T47D (cell line): ENCODE measurements around the gene GRM4.

Experiments
- DNase-seq, 2 experiments: peaks; one replicate each; pipeline versions ENCODE4 v3.0.0 to v3.0.0-alpha.2; 2011 to 2012; ENCODE audit warnings: low read depth in 1 of 2, low spot score in 1 of 2
- JUND ChIP-seq: IDR thresholded peaks from 2 replicates; pipeline ENCODE4 v1.6.1; 2012; ENCODE audit warnings: low read depth
- in situ Hi-C: cut with HindIII; loops from 2 replicates; pipeline ENCODE4 v1.10.0; 2016; ENCODE audit warnings: low sequenced_read_pairs, low pct_unique_long_range_greater_than_20kb

Gene GRM4

DNA sequence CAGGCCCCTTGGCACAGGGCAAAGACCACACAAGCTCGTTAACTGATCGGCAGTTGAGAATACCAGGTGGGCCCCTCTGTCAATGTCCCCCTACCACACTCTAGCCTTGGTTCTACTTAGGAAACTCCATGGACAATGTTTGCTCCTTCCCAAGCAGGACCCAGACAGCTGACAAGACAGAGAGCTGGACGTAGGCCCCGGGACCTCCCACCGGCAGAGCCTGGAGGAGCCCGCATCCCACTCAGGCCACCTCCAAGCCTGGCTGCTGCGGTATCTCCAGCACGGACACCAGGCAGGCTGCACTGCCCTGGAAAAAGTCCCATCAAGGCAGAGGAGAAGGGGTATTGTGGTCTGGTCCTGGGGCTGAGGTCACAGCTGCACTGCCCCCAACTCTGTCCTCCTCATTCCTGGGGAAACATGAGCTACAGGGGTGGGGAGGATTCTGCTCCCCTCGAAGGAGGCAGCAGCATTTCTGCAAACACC lies 6.2 kb upstream of the GRM4 start:
- no peak for TF ChIP-seq JUND
- in situ Hi-C loops = no loop called here
- DNase-seq = no peak

DNA sequence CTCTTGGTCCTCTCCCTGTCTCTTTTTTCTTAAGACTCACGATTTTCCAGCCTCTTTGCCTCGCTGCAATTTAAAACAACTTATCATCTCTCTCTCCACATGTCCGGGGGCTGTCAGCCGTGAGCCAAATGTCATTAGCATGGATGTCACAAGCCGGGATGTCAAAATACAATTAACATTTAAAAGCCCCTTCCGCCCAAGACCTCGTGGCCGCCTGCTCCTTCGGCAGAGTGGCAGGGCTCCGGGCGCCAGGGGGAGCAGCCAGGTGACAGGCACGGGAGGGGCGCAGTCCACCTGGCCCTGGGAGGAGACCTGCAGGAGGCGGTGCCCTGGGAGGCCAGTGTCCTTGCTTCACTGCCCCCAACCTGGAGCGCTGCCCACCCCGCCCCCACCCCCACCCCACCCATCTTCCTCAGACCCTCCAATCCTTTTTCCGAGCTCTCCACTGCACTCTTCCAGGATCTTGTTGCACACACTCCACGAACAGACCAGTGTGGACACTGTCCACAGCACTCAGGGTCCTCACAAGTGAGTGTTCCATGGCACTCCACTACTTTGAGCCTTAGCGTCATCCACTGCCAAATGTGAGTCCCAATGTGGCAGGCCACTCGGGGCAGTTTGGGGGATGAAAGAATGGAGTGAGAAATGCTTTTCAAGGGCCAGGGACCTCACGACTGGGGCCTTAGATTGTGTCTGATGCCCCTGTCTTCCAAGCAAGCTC lies 5.6 kb upstream of the GRM4 start:
- no peak for TF ChIP-seq JUND
- in situ Hi-C loops = no loop called here
- DNase-seq = no peak

DNA sequence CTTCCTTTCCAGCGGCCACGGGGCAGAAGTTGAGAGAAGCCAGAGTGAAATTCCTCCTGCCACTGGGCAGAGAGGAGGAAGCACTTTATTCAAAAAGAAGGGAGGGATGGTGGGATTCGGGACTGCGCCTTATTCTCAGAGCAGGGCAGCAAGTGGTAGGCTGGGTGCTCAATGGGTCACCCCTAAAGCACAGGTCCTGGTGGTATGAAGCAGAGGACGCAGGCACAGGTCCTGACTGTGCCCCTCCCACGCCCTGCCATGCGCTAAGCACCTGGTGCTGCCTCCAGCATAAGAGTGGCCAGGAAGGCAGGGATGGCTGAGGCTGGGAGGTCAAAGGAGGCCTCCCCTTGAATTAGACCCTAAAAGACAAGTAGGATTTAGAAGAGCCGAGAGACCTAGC lies 4.9 kb upstream of the GRM4 start:
- no peak for DNase-seq
- in situ Hi-C loops = no loop called here
- TF ChIP-seq JUND = no peak

DNA sequence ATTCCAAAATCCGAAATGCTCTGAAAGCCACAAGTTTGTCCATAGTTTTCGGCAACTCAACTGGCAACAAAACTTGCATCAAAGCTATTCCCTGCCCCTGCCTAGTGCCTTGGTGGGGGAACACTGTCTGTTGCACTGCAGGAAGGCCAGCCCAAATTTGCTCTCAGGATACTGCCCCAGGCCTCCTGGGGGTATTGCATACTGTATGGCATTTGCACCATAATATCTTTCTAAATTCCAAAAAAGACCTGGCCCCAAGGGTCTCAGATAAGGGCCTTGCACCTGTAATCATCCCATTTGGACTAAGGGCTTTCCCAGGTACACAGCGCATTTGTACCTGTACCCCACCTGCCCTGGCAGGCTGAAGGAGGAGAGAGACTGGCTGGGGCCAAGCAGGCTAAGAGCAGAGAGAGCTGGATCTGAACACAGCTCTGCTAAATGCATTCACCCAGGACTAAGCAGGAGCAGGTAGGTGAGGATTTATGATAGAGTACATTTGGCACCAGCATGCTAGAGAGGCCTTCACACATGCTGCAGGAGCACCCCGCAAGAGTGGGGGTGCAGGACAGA lies 4.0 kb upstream of the GRM4 start:
- TF ChIP-seq JUND = no peak
- in situ Hi-C loops = no loop called here
- no peak for DNase-seq

DNA sequence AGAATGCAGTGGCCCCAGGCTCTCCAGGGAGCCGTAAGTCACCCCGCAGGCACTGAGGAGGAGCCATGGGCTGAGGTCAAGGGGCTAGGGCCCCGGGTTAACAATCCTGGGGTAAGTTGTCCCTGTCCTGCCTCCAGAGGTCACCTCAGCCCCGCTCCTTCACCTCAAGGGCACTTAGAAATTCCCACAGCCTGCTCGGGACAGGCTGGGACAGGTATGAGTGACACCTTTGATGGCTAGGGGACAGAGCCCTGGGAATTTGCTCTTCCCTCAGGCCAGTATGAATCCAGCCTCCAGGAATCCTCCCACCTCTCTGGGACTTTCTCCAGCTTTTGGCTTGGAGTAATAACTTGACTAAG lies 3.5 kb upstream of the GRM4 start:
- no peak for TF ChIP-seq JUND
- DNase-seq = peak in 1 of 2 experiments; percentile 19
- in situ Hi-C loops = no loop called here

DNA sequence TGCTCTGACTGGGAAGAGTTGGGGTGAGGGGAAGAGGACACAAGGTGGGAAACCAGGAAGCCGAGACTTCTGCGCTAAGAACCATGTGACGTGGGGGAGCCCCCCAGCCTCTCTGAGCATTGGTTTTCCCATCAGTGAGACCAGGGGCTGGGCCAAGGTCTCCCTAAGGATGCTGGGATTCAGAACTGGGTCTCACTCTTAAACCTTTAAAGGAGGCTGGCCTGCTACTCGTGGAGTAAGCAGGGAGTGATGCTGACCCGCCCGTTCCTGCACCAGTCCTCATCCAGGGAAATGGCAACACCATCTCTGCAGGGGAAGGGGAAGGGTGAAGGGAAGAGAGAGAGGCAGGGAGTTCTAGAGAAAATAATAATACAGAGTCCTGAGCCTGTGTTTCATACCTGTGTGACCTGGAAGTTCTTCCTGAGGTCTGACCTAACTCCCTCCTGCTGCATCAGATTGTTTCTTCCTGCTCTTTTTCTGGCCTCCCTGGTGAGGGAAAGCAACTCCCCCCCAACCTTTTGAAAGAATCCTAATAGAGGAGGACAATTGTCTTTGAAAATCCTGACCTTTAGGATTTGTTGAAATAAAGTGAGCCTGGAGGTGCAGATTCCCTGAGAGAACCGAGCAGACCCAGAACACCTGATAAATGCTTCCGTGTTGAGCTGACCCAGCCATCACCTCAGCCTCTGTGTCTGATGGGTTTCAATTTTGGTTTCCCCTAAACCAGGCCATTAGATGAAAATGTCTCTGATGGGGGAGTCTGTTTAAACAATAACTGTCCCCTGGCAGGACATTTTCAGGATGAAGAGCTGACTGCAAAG lies 3.0 kb upstream of the GRM4 start:
- in situ Hi-C loops = no loop called here
- no peak for DNase-seq
- TF ChIP-seq JUND = no peak

DNA sequence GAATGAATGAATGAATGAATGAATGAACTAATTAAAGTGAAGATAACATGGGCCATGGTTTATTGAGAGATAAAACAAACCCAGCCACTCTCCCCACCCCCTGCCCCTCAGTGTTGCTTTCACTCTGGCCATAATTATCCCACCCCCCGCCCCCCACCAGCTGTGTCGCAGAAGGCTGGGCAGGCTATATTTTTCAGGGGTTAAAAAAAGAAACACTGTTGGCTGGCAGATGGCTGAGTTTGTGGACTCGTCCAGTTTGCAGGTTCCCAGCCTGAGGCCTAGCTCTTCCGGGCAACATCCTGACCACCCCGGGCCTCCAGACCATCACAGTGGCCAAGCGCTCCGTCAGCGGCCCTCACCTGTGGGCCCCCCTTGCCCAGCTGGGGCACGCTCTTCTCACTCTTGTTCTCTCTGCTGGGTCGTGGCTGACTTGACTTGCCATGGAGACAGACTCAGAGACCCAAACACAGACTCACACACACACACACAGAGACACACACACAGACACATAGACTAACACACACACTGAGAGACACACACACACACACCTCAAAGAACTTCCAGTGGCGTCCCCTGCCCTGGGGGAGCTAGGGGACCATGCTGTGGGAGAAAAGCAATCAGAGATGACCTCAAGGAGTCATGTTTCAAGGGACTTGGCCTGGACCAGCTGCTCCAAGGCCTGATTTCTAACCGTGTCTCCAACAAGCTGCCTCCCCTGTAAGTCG lies 2.2 kb upstream of the GRM4 start:
- TF ChIP-seq JUND = no peak
- in situ Hi-C loops = no loop called here
- DNase-seq = no peak

DNA sequence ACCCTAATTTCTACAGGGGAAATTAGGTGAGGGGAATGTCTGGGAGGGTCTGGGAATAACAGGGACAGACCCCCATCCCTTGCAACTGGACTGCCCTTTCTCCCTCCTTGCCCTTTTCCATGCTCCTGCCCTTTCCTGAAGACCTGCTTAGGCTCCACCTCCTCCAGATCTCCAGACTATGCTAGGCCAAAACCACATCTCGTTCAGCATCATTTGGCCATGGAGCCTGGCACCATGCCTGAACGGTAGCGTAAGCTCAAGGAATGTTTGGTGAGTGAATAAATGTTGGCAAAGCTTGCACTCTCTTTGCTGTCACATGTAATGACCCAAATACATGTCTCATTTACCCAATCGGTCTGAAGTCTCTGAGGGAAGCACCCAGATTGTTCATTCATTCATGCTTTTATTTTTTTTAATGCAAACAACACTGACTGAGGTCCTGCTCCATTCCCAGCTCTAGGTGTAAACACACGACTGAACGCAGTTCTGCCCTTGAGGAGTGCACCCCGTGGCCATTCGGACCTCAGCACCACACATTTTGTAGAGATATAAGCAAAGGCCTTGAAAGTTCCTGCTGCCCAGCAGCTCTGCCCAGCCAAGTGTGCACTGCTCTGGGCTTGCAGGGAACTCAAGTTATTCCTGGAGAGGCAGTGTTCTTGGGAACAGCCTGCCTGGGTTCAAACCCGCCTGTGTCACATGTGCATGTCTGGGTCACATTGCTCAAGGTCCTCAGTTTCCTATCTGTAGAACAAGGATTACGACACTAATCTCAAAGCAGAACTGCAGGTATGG lies 1.1 kb upstream of the GRM4 start:
- DNase-seq = peak; percentile 71 to 90
- in situ Hi-C loops = no loop called here
- TF ChIP-seq JUND = no peak

DNA sequence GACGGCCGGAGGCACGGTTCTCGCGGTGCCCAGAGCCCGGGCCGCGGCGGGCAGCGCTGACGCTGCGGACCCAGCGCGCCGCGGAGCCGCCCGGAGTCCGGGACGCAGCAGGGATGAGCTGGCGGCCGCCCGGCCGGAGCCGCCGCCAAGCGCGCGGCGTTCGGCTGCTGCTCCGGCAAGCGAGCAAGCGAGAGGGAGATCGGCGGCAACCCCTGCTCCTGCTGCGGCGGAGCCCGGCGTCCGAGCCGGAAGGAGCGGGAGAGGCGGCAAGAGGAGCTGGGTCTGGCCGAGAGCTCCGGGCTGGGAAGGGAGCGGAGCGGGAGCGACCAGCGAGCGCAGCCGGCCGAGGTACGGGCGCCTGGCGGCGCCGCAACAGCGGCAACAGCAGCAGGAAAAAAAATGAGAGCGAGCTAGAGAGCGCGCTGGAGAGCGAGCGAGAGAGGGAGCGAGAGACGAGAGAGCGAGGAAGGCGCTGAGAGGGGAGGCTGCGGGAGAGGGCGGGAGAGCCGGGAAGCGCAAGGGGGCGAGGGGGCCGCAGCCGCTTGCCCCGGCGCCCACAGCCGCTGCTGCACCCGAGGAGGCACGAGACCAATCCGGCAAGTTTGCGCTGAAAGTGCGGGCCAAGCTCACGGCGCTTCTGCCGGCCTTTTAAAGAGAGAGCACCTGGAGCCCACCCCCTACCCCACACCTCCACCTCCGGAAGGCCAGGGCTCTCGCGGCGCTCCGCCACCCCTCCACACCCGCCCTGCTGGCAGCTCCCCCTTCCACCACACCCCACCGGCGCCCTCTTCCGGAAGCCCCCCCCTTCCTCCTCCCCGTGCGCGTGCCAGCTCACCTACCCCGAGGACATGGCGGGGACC lies 496 bp downstream of the GRM4 start:
- DNase-seq = peak; percentile 54 to 57
- in situ Hi-C loops = no loop called here
- TF ChIP-seq JUND = no peak

DNA sequence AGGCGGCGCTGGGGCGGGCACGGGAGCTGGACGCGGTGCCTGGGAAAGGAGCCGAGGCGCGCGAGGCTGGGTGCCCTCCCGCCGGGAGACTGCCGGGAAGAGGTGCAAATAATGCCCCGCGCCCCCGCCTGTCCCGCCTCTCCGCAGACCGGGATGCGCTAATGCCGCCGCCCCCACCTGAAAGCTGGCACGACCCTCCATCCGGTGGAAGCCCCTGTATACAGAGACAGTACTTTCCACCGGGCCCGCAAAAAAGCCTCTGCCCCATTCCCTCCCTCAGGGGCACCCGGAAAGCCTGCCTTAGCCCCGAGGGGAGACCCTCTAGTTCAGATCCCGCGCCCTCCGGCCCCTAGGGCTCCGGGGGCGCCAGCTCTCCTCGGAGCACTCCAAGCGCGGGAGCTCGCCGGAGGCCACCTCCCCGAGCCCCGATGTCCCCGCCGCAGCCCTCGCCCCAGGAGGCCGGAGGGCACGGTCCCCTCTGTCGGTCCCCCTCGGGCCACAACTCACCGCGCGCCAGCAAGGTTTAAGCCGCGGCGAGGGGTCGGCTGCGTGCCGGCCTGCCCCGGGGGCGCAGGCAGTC lies 1.2 kb downstream of the GRM4 start:
- in situ Hi-C loops = no loop called here
- no peak for TF ChIP-seq JUND

More for the DNA sequence above, 1.2 kb downstream of the GRM4 start:
- no peak for DNase-seq
